Lower leg skin (tissue), 4 donors: Measurements from ENCODE around the gene DBF4B. TPM values are rescaled to one million over a fixed set of nuclear protein-coding genes. Genes with fewer than 3 reads are reported as not detected.

Experiments used
- DNase-seq, 2 donors: peaks; one replicate each; pipeline ENCODE4 v3.0.0-alpha.2; 2019; ENCODE audit warnings: low spot score in 2 of 2
- H3K4me3 ChIP-seq: fragments of 200-600 bp; sonication (generic); 2 replicates; pipeline ENCODE4 v1.5.1; 2017; ENCODE audit warnings: mild to moderate bottlenecking, low read depth; ENCODE audit not compliant: poor library complexity, severe bottlenecking
- POLR2A ChIP-seq, 2 donors: fragments of 450-650 bp; IDR thresholded peaks; one replicate each; pipeline ENCODE4 v1.6.1; 2016 to 2017; ENCODE audit warnings: antibody characterized with exemption in 2 of 2, mild to moderate bottlenecking in 1 of 2, moderate library complexity in 1 of 2
- WGBS, 2 donors: methylation state at CpG; one replicate each; pipeline ENCODE4 v1.1.5; 2018; 5-methylcytosine and 5-hydroxymethylcytosine counted together
- intact Hi-C: fragments of 100-400 bp; cut with DNase I; formaldehyde crosslinking; loops from one replicate; pipeline ENCODE4 v1.15.0; 2023; ENCODE audit warnings: low total_unique reads
- total RNA-seq, 4 donors: library from RNA; depleted of rRNA; stranded (reverse); fragments of >200 nt; gene quantifications; one replicate each; pipeline ENCODE4 v1.1.0, GENCODE V29; 2016
- TF ChIP-seq, protein P1 (sequence below), 3 donors: fragments of 450-650 bp; IDR thresholded peaks; one replicate each; pipeline ENCODE4 v1.5.1; 2016; ENCODE audit warnings: antibody characterized with exemption in 3 of 3, mild to moderate bottlenecking in 3 of 3, moderate library complexity in 2 of 3

The DBF4B gene
- total RNA-seq, 4 donors from 2014 or later: 1.3 to 3.5 (median 2.1) TPM

GRCh38 chr17:44796731-44797130 is 88.3 kb downstream of the DBF4B start:
- intact Hi-C loops: no loop called here
- no peak for TF ChIP-seq POLR2A (IDR thresholded peaks at IDR 0.05)
- TF ChIP-seq, protein P1, sequence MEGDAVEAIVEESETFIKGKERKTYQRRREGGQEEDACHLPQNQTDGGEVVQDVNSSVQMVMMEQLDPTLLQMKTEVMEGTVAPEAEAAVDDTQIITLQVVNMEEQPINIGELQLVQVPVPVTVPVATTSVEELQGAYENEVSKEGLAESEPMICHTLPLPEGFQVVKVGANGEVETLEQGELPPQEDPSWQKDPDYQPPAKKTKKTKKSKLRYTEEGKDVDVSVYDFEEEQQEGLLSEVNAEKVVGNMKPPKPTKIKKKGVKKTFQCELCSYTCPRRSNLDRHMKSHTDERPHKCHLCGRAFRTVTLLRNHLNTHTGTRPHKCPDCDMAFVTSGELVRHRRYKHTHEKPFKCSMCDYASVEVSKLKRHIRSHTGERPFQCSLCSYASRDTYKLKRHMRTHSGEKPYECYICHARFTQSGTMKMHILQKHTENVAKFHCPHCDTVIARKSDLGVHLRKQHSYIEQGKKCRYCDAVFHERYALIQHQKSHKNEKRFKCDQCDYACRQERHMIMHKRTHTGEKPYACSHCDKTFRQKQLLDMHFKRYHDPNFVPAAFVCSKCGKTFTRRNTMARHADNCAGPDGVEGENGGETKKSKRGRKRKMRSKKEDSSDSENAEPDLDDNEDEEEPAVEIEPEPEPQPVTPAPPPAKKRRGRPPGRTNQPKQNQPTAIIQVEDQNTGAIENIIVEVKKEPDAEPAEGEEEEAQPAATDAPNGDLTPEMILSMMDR (IDR thresholded peaks at IDR 0.05): no peak
- H3K4me3 ChIP-seq: no peak overlapping the region
- peak in 1 of 2 donors; percentile 66 for DNase-seq
- 97% methylated on average over 9 of the region's 9 CpGs for WGBS, 2 donors

GRCh38 chr17:44797802-44798201 is 89.3 kb downstream of the DBF4B start:
- intact Hi-C loops: no loop called here
- no peak for TF ChIP-seq POLR2A (IDR thresholded peaks at IDR 0.05)
- TF ChIP-seq, protein P1 (IDR thresholded peaks at IDR 0.05): no peak
- WGBS, 2 donors: 89 to 91% methylated on average over 11 of the region's 11 CpGs
- DNase-seq: peak in 1 of 2 donors; percentile 68
- no peak overlapping the region for H3K4me3 ChIP-seq

DNA sequence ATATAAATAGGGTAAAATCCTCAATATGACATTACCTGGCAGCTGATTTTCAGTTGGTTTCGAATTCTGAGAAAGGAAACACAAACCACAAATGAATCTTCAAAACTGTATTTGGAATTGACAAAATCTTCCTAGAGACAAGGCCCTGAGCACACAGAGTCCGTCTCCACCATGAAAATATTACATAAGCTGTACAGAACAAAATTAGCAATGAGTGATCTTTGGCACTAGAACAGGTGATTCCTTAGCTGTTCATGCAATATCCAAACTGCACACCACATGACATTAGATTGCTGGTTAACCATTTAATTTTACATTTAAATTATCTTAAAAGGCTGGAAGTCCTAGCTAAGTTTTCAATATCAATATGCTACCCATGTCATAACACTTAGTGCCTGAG is 89.9 kb downstream of the DBF4B start:
- H3K4me3 ChIP-seq: no peak overlapping the region
- TF ChIP-seq POLR2A (IDR thresholded peaks at IDR 0.05): no peak
- TF ChIP-seq, protein P1 (IDR thresholded peaks at IDR 0.05): no peak
- WGBS, 2 donors: 80 to 85% methylated on average over 2 of the region's 2 CpGs
- intact Hi-C loops: no loop called here
- DNase-seq: no peak

Other genes with a start within 250 kb of the DBF4B start
- 10 to 100 TPM; 31.1 to 43.1 (median 35.6) TPM for gene GPATCH8, start 205.3 kb upstream of the DBF4B start, total RNA-seq
- 1 to 10 TPM in 2 of 4 donors, under 1 TPM in 2; 0.49 to 1.8 (median 0.89) TPM for gene FZD2, start 151.2 kb upstream of the DBF4B start, total RNA-seq
- under 1 TPM in 1 of 4 donors, not detected in 3; 0.17 TPM for gene MEIOC, start 52.2 kb upstream of the DBF4B start, total RNA-seq
- gene CCDC43, start 18.9 kb upstream of the DBF4B start, total RNA-seq: 10 to 100 TPM; 13.2 to 19.2 (median 14.4) TPM
- 1 to 10 TPM in 3 of 4 donors, not detected in 1; 1.5 to 2.5 (median 2.3) TPM for gene ADAM11, start 50.3 kb downstream of the DBF4B start, total RNA-seq
- 1 to 10 TPM in 2 of 4 donors, under 1 TPM in 2; 0.25 to 4.6 (median 1.6) TPM for gene GJC1, start 121.6 kb downstream of the DBF4B start, total RNA-seq
- under 1 TPM in 1 of 4 donors, not detected in 3; 0.52 TPM for gene HIGD1B, start 139.2 kb downstream of the DBF4B start, total RNA-seq
- 10 to 100 TPM; 45.0 to 69.2 (median 51.5) TPM for gene EFTUD2, start 190.8 kb downstream of the DBF4B start, total RNA-seq
- under 1 TPM in 1 of 4 donors, not detected in 3; 0.25 TPM for gene GFAP, start 206.8 kb downstream of the DBF4B start, total RNA-seq
- 1 to 10 TPM; 1.0 to 2.4 (median 1.5) TPM for gene KIF18B, start 239.1 kb downstream of the DBF4B start, total RNA-seq